Amniotic epithelial cell (primary cell): ENCODE results near the gene RBM48.
"Not testable (repeated sequence)": the region's sequence is repeated elsewhere in the genome, so short reads cannot be mapped to it uniquely, and the experiment has no call there.

Experiments
- DNase-seq: peaks from one replicate; pipeline ENCODE4 v3.0.0-alpha.2; 2010; ENCODE audit warnings: low read depth

RBM48 gene

GRCh38 chr7:92528188-92528957 is at the start of gene RBM48, which contains the start of gene PEX1:
Gene RBM48, plus strand, starts transcription at chr7:92528795. Its CDS starts 19 bp downstream, at chr7:92528814.
Gene PEX1, minus strand, starts transcription at chr7:92528520. Its CDS starts 85 bp downstream, at chr7:92528435.
- peak; percentile 99 for DNase-seq

GRCh38 chr7:92479146-92479545 is 49.4 kb upstream of the RBM48 start:
- DNase-seq: not testable (repeated sequence)

- DNase-seq: not testable (repeated sequence)
Measured at GRCh38 chr7:92483624-92484023, 45.0 kb upstream of the RBM48 start.

- not testable (repeated sequence) for DNase-seq
Measured at GRCh38 chr7:92484226-92484625, 44.4 kb upstream of the RBM48 start.

GRCh38 chr7:92485267-92485892 is 43.2 kb upstream of the RBM48 start:
- peak; percentile 29 for DNase-seq

GRCh38 chr7:92485974-92486373 is 42.6 kb upstream of the RBM48 start:
- no peak for DNase-seq

GRCh38 chr7:92487804-92488203 is 40.8 kb upstream of the RBM48 start:
- no peak for DNase-seq

GRCh38 chr7:92489634-92490033 is 39.0 kb upstream of the RBM48 start:
- DNase-seq: peak; percentile 45

- DNase-seq: peak; percentile 67
Measured at GRCh38 chr7:92496876-92497275, 31.7 kb upstream of the RBM48 start.

GRCh38 chr7:92498557-92498956 is 30.0 kb upstream of the RBM48 start:
- DNase-seq: no peak

- no peak for DNase-seq
Measured at GRCh38 chr7:92503767-92504166, 24.8 kb upstream of the RBM48 start.

GRCh38 chr7:92504563-92504962 is 24.0 kb upstream of the RBM48 start:
- DNase-seq: no peak

- no peak for DNase-seq
Measured at GRCh38 chr7:92506363-92506762, 22.2 kb upstream of the RBM48 start.

GRCh38 chr7:92508946-92509345 is 19.6 kb upstream of the RBM48 start:
- DNase-seq: no peak

- DNase-seq: no peak
Measured at GRCh38 chr7:92513167-92513902, 15.3 kb upstream of the RBM48 start.

- peak; percentile 7 for DNase-seq
Measured at GRCh38 chr7:92517631-92518030, 11.0 kb upstream of the RBM48 start.

- no peak for DNase-seq
Measured at GRCh38 chr7:92520024-92520423, 8.6 kb upstream of the RBM48 start.

- no peak for DNase-seq
Measured at GRCh38 chr7:92523110-92523509, 5.5 kb upstream of the RBM48 start.

- DNase-seq: peak; percentile 27
Measured at GRCh38 chr7:92527300-92528187, 1.1 kb upstream of the RBM48 start.

GRCh38 chr7:92528958-92529264 is 316 bp downstream of the RBM48 start:
- DNase-seq: no peak

GRCh38 chr7:92534572-92534971 is 6.0 kb downstream of the RBM48 start:
- DNase-seq: no peak

- DNase-seq: not testable (repeated sequence)
Measured at GRCh38 chr7:92543542-92543941, 14.9 kb downstream of the RBM48 start.
